ENCODE results near the gene MACROD2. TPM values are rescaled to one million over a fixed set of nuclear protein-coding genes. Genes with fewer than 3 reads are reported as not detected.

The MACROD2 gene
- total RNA-seq, 1 donor from 2014 or later: 78.2 TPM

GRCh38 chr20:15440049-15440820 is 1444.9 kb downstream of the MACROD2 start:
- no peaks in the 10 kb centered on the region for H3K36me3 ChIP-seq
- ATAC-seq: no peak
- no peak overlapping the region for H3K4me3 ChIP-seq
- TF ChIP-seq, protein P1, sequence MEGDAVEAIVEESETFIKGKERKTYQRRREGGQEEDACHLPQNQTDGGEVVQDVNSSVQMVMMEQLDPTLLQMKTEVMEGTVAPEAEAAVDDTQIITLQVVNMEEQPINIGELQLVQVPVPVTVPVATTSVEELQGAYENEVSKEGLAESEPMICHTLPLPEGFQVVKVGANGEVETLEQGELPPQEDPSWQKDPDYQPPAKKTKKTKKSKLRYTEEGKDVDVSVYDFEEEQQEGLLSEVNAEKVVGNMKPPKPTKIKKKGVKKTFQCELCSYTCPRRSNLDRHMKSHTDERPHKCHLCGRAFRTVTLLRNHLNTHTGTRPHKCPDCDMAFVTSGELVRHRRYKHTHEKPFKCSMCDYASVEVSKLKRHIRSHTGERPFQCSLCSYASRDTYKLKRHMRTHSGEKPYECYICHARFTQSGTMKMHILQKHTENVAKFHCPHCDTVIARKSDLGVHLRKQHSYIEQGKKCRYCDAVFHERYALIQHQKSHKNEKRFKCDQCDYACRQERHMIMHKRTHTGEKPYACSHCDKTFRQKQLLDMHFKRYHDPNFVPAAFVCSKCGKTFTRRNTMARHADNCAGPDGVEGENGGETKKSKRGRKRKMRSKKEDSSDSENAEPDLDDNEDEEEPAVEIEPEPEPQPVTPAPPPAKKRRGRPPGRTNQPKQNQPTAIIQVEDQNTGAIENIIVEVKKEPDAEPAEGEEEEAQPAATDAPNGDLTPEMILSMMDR (IDR thresholded peaks at IDR 0.05): no peak
- intact Hi-C loops (cut with DNase I): no loop called here
- no peaks in the 10 kb centered on the region for H3K27me3 ChIP-seq
- H3K4me1 ChIP-seq: no peaks in the 10 kb centered on the region
- DNase-seq: no peak
- no peak overlapping the region for H3K27ac ChIP-seq
- H3K9me3 ChIP-seq: no peaks in the 10 kb centered on the region

DNA sequence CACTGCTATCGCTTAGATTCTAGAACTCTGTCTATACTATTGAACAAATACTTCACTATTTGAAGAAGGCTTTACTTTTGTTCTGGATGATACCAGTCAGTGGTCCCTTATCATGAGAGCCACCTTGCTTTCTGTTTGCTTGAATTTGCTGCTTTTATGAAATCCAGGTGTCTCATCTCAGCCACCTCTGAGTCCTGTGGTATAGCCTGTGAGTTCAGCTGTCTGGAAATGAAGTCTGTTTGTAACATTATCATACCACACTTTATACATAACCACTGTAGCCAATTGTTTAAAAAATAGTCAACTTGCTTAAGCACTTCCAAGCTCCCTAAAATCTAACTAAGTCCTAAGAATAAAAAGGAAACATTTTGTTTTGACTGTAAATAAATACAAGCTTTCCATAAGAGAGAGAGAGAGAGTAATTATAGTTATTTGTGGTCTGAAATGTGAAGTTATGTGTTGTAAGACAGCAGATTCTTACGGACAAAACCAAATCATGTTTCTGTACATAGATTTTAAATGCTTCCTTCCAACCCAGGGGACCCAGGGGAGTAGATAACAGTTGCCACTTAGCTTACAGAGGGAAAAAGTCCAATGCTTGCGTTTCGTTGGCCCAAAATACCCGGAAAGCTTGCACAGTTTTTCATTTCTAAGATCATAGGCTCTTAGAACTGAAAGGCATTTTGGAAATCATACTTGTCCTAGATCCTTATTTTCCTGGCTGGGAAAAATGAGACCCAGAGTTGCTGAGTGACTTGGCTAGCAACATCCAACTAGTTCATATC is 1449.9 kb downstream of the MACROD2 start:
- intact Hi-C loops (cut with DNase I): no loop called here
- DNase-seq (no peak), ATAC-seq (no peak)
- no peaks in the 10 kb centered on the region for H3K4me1 ChIP-seq
- H3K27me3 ChIP-seq: no peaks in the 10 kb centered on the region
- no peaks in the 10 kb centered on the region for H3K36me3 ChIP-seq
- TF ChIP-seq, protein P1 (IDR thresholded peaks at IDR 0.05): no peak
- no peak overlapping the region for H3K4me3 ChIP-seq
- H3K27ac ChIP-seq: no peak overlapping the region
- H3K9me3 ChIP-seq: no peaks in the 10 kb centered on the region

DNA sequence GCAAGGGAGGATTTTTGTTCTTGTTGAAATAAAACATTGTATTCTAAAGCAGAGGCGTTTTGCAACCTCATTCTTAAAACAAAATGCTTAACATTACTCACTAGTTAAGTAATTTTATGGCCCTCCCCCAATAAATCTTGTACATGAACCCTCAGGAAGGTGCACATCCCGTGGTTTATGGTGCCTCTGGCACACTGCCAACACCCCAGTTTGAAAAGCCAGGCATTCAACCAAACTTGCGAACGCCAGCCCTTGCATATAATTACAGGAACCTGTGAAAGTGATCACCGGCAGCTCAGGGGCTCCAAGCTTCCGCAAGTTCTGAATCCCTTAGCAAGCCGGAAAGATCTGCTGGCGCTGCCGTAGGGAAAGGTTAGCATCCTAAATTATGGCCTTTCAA is 1451.1 kb downstream of the MACROD2 start:
- intact Hi-C loops (cut with DNase I): no loop called here
- DNase-seq (no peak), ATAC-seq (no peak)
- Histone ChIP-seq H3K27me3 (no peaks in the 10 kb centered on the region), H3K4me3 (no peak overlapping the region), H3K4me1 (no peaks in the 10 kb centered on the region), H3K36me3 (no peaks in the 10 kb centered on the region), H3K9me3 (no peaks in the 10 kb centered on the region), H3K27ac (no peak overlapping the region)
- TF ChIP-seq, protein P1 (IDR thresholded peaks at IDR 0.05): no peak

DNA sequence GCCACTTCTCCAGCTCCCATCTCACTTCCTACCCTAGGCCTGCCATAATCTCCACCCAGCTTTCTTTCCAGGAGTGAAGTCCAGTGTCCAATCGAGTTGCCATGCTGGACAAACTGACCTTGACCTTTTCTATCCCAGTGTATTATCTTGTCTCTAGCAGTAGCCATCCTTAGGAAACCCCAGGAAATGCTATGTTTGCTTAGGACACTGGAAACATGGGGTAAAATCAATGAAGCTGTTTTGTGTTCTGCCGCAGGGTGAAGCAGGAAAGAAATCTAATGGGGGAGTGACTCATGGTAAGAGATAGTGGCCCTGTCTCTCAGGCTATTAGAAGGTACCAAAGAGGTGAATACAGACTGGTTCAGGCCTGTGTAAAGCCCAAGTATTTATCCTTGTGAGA is 1452.2 kb downstream of the MACROD2 start:
- Histone ChIP-seq H3K27me3 (no peaks in the 10 kb centered on the region), H3K4me3 (no peak overlapping the region), H3K27ac (no peak overlapping the region), H3K9me3 (no peaks in the 10 kb centered on the region), H3K36me3 (no peaks in the 10 kb centered on the region), H3K4me1 (no peaks in the 10 kb centered on the region)
- TF ChIP-seq, protein P1 (IDR thresholded peaks at IDR 0.05): no peak
- intact Hi-C loops (cut with DNase I): no loop called here
- DNase-seq (no peak), ATAC-seq (no peak)

DNA sequence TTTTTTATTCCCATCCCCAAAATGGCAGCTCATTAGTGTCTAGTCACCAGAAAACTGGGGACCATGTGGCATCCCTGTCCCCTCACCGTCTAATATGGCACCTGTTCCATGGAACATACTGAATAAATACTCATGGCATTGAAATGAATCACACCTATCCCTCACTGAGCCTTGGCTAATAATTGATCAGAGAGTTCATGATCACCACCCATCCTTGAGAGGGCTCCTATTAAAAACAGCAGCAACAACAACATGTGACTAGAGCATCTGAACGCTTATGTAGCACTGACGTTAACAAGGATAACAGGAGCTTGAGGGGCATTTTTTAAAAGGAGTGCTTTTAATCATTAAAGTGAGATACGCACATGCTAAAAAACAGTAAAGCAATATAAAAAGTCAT is 1453.7 kb downstream of the MACROD2 start:
- DNase-seq (no peak), ATAC-seq (no peak)
- H3K4me1 ChIP-seq: no peaks in the 10 kb centered on the region
- no peak overlapping the region for H3K27ac ChIP-seq
- no peaks in the 10 kb centered on the region for H3K36me3 ChIP-seq
- TF ChIP-seq, protein P1 (IDR thresholded peaks at IDR 0.05): no peak
- H3K9me3 ChIP-seq: no peaks in the 10 kb centered on the region
- no peak overlapping the region for H3K4me3 ChIP-seq
- H3K27me3 ChIP-seq: no peaks in the 10 kb centered on the region
- intact Hi-C loops (cut with DNase I): no loop called here

All from upper lobe of right lung (tissue), 1 donor.